ENCODE data around the gene CGA. TPM values are rescaled to one million over a fixed set of nuclear protein-coding genes. Genes with fewer than 3 reads are reported as not detected.

Gene CGA
- total and polyA plus RNA-seq, 4 donors = not detected

- H3K27ac ChIP-seq (ENCODE audit: low read depth in 1 of 2, low read length in 1 of 2) = no peak overlapping the region
- H3K4me3 ChIP-seq = no peak overlapping the region
- 87 to 90% methylated on average over 4 of the region's 4 CpGs for WGBS, 2 donors
- peaks cover 0 to 1% (median 0%) of the 10 kb centered on the region in 5 donors for H3K4me1 ChIP-seq (ENCODE audit: control insufficient read depth in 5 of 5, insufficient read depth in 5 of 5, low read length in 5 of 5)
- H3K27me3 ChIP-seq (ENCODE audit: control insufficient read depth in 3 of 3, insufficient read depth in 3 of 3, low read length in 2 of 3) = no peaks in the 10 kb centered on the region
- no peak for TF ChIP-seq CTCF (IDR thresholded peaks at IDR 0.05; ENCODE audit: control extremely low read depth, extremely low read depth)
- no peak overlapping the region for H3K9ac ChIP-seq (ENCODE audit: insufficient read depth in 1 of 2, low read length in 2 of 2)
- peaks cover 0 to 9% (median 0%) of the 10 kb centered on the region in 4 donors for H3K9me3 ChIP-seq (ENCODE audit: control insufficient read depth in 4 of 4, insufficient read depth in 3 of 4, low read length in 3 of 4)
- ATAC-seq (ENCODE audit: insufficient read depth, low FRiP score) (no peak), DNase-seq (no peak)
- H3K36me3 ChIP-seq (ENCODE audit: control insufficient read depth in 4 of 4, insufficient read depth in 4 of 4, low read length in 4 of 4) = no peaks in the 10 kb centered on the region
Measured at GRCh38 chr6:87118054-87118453, 23.1 kb upstream of the CGA start.

DNA sequence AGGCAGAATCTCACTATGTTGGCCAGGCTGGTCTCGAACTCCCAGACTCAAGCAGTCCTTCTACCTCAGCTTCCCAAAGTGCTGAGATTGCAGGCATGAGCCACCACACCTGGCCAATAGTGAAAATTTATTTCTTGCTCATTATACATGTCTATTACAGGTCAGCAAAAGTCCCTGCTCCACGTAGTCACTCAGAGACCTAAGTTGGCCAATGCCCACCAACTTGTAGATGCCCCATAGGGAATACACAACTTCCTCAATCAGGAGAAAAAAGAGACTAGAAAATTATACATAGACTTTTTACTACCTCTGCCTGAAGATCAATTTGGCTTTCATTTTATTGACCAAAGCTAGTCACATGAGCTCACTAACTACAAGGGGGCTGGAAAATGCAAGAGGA lies 22.0 kb upstream of the CGA start:
- no peak for ATAC-seq (ENCODE audit: insufficient read depth, low FRiP score)
- H3K36me3 ChIP-seq (ENCODE audit: control insufficient read depth in 4 of 4, insufficient read depth in 4 of 4, low read length in 4 of 4) = no peaks in the 10 kb centered on the region
- H3K27me3 ChIP-seq (ENCODE audit: control insufficient read depth in 3 of 3, insufficient read depth in 3 of 3, low read length in 2 of 3) = no peaks in the 10 kb centered on the region
- DNase-seq = no peak
- H3K27ac ChIP-seq (ENCODE audit: low read depth in 1 of 2, low read length in 1 of 2) = no peak overlapping the region
- H3K4me3 ChIP-seq = no peak overlapping the region
- WGBS, 2 donors = 87 to 89% methylated on average over 2 of the region's 2 CpGs
- no peak for TF ChIP-seq CTCF (IDR thresholded peaks at IDR 0.05; ENCODE audit: control extremely low read depth, extremely low read depth)
- no peaks in the 10 kb centered on the region for H3K4me1 ChIP-seq (ENCODE audit: control insufficient read depth in 5 of 5, insufficient read depth in 5 of 5, low read length in 5 of 5)
- no peak overlapping the region for H3K9ac ChIP-seq (ENCODE audit: insufficient read depth in 1 of 2, low read length in 2 of 2)
- H3K9me3 ChIP-seq (ENCODE audit: control insufficient read depth in 4 of 4, insufficient read depth in 3 of 4, low read length in 3 of 4) = peaks cover 0 to under 1% (median 0%) of the 10 kb centered on the region in 4 donors

GRCh38 chr6:87115402-87116135 lies 20.7 kb upstream of the CGA start:
- no peaks in the 10 kb centered on the region for H3K4me1 ChIP-seq (ENCODE audit: control insufficient read depth in 5 of 5, insufficient read depth in 5 of 5, low read length in 5 of 5)
- 63 to 72% methylated on average over 2 of the region's 2 CpGs for WGBS, 2 donors
- ATAC-seq (ENCODE audit: insufficient read depth, low FRiP score) (no peak), DNase-seq (no peak)
- H3K9ac ChIP-seq (ENCODE audit: insufficient read depth in 1 of 2, low read length in 2 of 2) = no peak overlapping the region
- H3K27ac ChIP-seq (ENCODE audit: low read depth in 1 of 2, low read length in 1 of 2) = no peak overlapping the region
- no peak overlapping the region for H3K4me3 ChIP-seq
- no peaks in the 10 kb centered on the region for H3K36me3 ChIP-seq (ENCODE audit: control insufficient read depth in 4 of 4, insufficient read depth in 4 of 4, low read length in 4 of 4)
- H3K9me3 ChIP-seq (ENCODE audit: control insufficient read depth in 4 of 4, insufficient read depth in 3 of 4, low read length in 3 of 4) = no peaks in the 10 kb centered on the region
- TF ChIP-seq CTCF (IDR thresholded peaks at IDR 0.05; ENCODE audit: control extremely low read depth, extremely low read depth) = no peak
- no peaks in the 10 kb centered on the region for H3K27me3 ChIP-seq (ENCODE audit: control insufficient read depth in 3 of 3, insufficient read depth in 3 of 3, low read length in 2 of 3)

- DNase-seq (no peak), ATAC-seq (ENCODE audit: insufficient read depth, low FRiP score) (no peak)
- no peak for TF ChIP-seq CTCF (IDR thresholded peaks at IDR 0.05; ENCODE audit: control extremely low read depth, extremely low read depth)
- 98 to 100% methylated on average over 1 of the region's 1 CpG for WGBS, 2 donors
- Histone ChIP-seq H3K27me3 (ENCODE audit: control insufficient read depth in 3 of 3, insufficient read depth in 3 of 3, low read length in 2 of 3) (no peaks in the 10 kb centered on the region), H3K4me3 (no peak overlapping the region), H3K9me3 (ENCODE audit: control insufficient read depth in 4 of 4, insufficient read depth in 3 of 4, low read length in 3 of 4) (no peaks in the 10 kb centered on the region), H3K9ac (ENCODE audit: insufficient read depth in 1 of 2, low read length in 2 of 2) (no peak overlapping the region), H3K4me1 (ENCODE audit: control insufficient read depth in 5 of 5, insufficient read depth in 5 of 5, low read length in 5 of 5) (no peaks in the 10 kb centered on the region), H3K27ac (ENCODE audit: low read depth in 1 of 2, low read length in 1 of 2) (no peak overlapping the region), H3K36me3 (ENCODE audit: control insufficient read depth in 4 of 4, insufficient read depth in 4 of 4, low read length in 4 of 4) (no peaks in the 10 kb centered on the region)
Measured at GRCh38 chr6:87110636-87111035, 15.7 kb upstream of the CGA start.
